ENCODE measurements around the gene RAD51B.

DNA sequence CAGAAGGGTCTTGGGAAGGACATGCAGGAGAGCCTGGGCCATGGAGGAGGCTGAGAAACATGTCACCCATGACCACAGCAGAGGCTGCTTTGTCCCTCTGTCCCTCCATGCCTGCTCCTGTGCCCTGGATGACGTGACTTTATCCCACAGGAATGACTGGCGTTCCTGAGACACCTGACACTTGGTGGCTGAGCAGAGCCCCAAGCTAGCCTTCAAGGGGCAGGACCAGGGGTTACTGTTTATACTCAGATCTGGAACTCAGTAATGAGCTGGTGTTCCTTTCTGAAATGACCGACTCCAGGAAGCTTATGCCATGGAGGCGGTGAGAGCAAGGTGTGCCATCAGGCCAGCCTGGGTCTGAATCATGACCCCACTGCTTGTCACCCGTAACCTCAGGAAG lies 929.1 kb downstream of the RAD51B start:
- TF ChIP-seq POLR2A (IDR thresholded peaks at IDR 0.05), result no peak
- TF ChIP-seq, protein P1, sequence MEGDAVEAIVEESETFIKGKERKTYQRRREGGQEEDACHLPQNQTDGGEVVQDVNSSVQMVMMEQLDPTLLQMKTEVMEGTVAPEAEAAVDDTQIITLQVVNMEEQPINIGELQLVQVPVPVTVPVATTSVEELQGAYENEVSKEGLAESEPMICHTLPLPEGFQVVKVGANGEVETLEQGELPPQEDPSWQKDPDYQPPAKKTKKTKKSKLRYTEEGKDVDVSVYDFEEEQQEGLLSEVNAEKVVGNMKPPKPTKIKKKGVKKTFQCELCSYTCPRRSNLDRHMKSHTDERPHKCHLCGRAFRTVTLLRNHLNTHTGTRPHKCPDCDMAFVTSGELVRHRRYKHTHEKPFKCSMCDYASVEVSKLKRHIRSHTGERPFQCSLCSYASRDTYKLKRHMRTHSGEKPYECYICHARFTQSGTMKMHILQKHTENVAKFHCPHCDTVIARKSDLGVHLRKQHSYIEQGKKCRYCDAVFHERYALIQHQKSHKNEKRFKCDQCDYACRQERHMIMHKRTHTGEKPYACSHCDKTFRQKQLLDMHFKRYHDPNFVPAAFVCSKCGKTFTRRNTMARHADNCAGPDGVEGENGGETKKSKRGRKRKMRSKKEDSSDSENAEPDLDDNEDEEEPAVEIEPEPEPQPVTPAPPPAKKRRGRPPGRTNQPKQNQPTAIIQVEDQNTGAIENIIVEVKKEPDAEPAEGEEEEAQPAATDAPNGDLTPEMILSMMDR (IDR thresholded peaks at IDR 0.05), result no peak
